HepG2 (cell line): ENCODE measurements around the gene DMRTC1B.
"Not testable (repeated sequence)": the region's sequence is repeated elsewhere in the genome, so short reads cannot be mapped to it uniquely, and the experiment has no call there.

Experiments
- CC2D1A ChIP-seq: sonication (generic); formaldehyde crosslinking; IDR thresholded peaks from 2 replicates; pipeline ENCODE4 v1.8.1; 2023; ENCODE audit warnings: mild to moderate bottlenecking, missing genetic modification reagents
- CHD4 ChIP-seq: fragments of 200-600 bp; sonication (generic); IDR thresholded peaks from 2 replicates; pipeline ENCODE4 v1.7.0; 2017; ENCODE audit warnings: mild to moderate bottlenecking, low read length, borderline replicate concordance
- KAT7 ChIP-seq: IDR thresholded peaks from 2 replicates; pipeline ENCODE4 v1.6.1; 2018; ENCODE audit warnings: borderline replicate concordance, missing compliant biosample characterization
- MAZ ChIP-seq, 2 experiments: sonication (generic) in 1 of 2; formaldehyde crosslinking in 1 of 2; IDR thresholded peaks; 2 replicates each; pipeline versions ENCODE4 v1.5.0 to v1.6.1; 2012 to 2020; ENCODE audit warnings: low read depth in 2 of 2, mild to moderate bottlenecking in 2 of 2, borderline replicate concordance in 1 of 2, improper control_type of control experiment in 1 of 2, low read length in 1 of 2, missing genetic modification reagents in 1 of 2, moderate library complexity in 1 of 2
- NR1H2 ChIP-seq: sonication (generic); formaldehyde crosslinking; IDR thresholded peaks from 2 replicates; pipeline ENCODE4 v1.8.1; 2022; ENCODE audit warnings: low read depth, missing genetic modification reagents, borderline replicate concordance
- RBFOX2 ChIP-seq: fragments of 200-400 bp; formaldehyde crosslinking; IDR thresholded peaks from 2 replicates; pipeline ENCODE4 v1.6.1; 2017; ENCODE audit warnings: low read depth, mild to moderate bottlenecking, low read length
- ZZZ3 ChIP-seq: sonication (generic); formaldehyde crosslinking; IDR thresholded peaks from 2 replicates; pipeline ENCODE4 v1.4.0; 2020; ENCODE audit warnings: missing genetic modification reagents, mild to moderate bottlenecking, borderline replicate concordance
- TF ChIP-seq, protein P1 (sequence below): sonication (generic); formaldehyde crosslinking; IDR thresholded peaks from 2 replicates; pipeline ENCODE4 v1.4.0; 2020; ENCODE audit warnings: mild to moderate bottlenecking, missing genetic modification reagents

DNA sequence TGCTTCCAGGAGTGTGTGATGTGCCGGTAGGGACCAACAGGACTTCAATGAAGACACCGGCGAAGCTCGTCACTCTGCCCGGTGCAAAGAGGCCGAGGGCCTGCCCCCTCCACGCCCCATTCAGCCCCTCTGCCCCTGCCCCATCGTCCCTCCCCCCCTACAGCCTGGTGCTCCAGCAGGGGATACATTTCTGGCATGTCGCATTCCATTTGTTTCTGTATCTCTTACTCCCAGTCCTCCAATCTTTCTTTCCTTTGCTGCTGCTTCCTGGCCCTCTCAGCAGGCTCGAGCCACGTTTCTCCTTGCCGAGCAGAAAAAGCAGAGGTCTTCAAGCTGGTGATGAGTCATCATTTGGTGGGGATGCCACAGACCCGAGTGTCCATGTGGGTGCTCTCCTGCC lies 31.4 kb downstream of the DMRTC1B start, which contains the start of gene FAM236D:
- TF ChIP-seq MAZ (IDR thresholded peaks at IDR 0.05; ENCODE audit: borderline replicate concordance, low read depth, low read length); MAZ (CRISPR knock-in tag; IDR thresholded peaks at IDR 0.05; ENCODE audit: low read depth); KAT7 (CRISPR knock-in tag); CC2D1A (CRISPR knock-in tag); ZZZ3; NR1H2 (CRISPR knock-in tag); RBFOX2; CHD4: not testable (repeated sequence)
- TF ChIP-seq, protein P1, sequence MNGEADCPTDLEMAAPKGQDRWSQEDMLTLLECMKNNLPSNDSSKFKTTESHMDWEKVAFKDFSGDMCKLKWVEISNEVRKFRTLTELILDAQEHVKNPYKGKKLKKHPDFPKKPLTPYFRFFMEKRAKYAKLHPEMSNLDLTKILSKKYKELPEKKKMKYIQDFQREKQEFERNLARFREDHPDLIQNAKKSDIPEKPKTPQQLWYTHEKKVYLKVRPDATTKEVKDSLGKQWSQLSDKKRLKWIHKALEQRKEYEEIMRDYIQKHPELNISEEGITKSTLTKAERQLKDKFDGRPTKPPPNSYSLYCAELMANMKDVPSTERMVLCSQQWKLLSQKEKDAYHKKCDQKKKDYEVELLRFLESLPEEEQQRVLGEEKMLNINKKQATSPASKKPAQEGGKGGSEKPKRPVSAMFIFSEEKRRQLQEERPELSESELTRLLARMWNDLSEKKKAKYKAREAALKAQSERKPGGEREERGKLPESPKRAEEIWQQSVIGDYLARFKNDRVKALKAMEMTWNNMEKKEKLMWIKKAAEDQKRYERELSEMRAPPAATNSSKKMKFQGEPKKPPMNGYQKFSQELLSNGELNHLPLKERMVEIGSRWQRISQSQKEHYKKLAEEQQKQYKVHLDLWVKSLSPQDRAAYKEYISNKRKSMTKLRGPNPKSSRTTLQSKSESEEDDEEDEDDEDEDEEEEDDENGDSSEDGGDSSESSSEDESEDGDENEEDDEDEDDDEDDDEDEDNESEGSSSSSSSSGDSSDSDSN (CRISPR knock-in tag): not testable (repeated sequence)
